Occipital lobe (tissue), 2 donors: ENCODE measurements around the gene MDP1. TPM values are rescaled to one million over a fixed set of nuclear protein-coding genes. Genes with fewer than 3 reads are reported as not detected.
A peak's percentile ranks its signal among the peaks of the same experiment; 100 is the strongest.
"Not testable (repeated sequence)": the region's sequence is repeated elsewhere in the genome, so short reads cannot be mapped to it uniquely, and the experiment has no call there.

Source experiments
- DNase-seq: peaks from one replicate; lab custom pipeline; 2025; lab: John Stamatoyannopoulos, UW
- total RNA-seq: library from RNA; depleted of rRNA; stranded (reverse); fragments of >200 nt; gene quantifications from one replicate; pipeline ENCODE4 v1.2.3, GENCODE V29; 2014

The MDP1 gene
- total RNA-seq, 1 donor from 2014 or later, result 15.6 TPM

GRCh38 chr14:24231263-24232120, 15.6 kb upstream of the MDP1 start:
- DNase-seq, result no peak

GRCh38 chr14:24228902-24229301, 13.0 kb upstream of the MDP1 start:
- no peak for DNase-seq

GRCh38 chr14:24226473-24226872, 10.6 kb upstream of the MDP1 start:
- no peak for DNase-seq

GRCh38 chr14:24224618-24225071, 8.8 kb upstream of the MDP1 start:
- no peak for DNase-seq

GRCh38 chr14:24222987-24223386, 7.1 kb upstream of the MDP1 start:
- DNase-seq, result not testable (repeated sequence)

- DNase-seq, result no peak
Observed at GRCh38 chr14:24219521-24219920, 3.7 kb upstream of the MDP1 start.

- no peak for DNase-seq
Observed at GRCh38 chr14:24219080-24219479, 3.2 kb upstream of the MDP1 start.

GRCh38 chr14:24216876-24217275, 1.0 kb upstream of the MDP1 start:
- DNase-seq, result not testable (repeated sequence)

- DNase-seq, result no peak
Observed at GRCh38 chr14:24216345-24216699, 456 bp upstream of the MDP1 start.

- DNase-seq, result no peak
Observed at GRCh38 chr14:24213866-24214662, 1.8 kb downstream of the MDP1 start.

GRCh38 chr14:24212924-24213865, 2.7 kb downstream of the MDP1 start, which contains the start of gene CHMP4A:
TSS of gene CHMP4A (minus strand) at chr14:24213488. CDS start at chr14:24213439, 49 bp downstream.
- DNase-seq, result peak; percentile 89

GRCh38 chr14:24211311-24211710, 4.6 kb downstream of the MDP1 start:
- DNase-seq, result no peak

- no peak for DNase-seq
Observed at GRCh38 chr14:24207625-24208024, 8.2 kb downstream of the MDP1 start.

GRCh38 chr14:24207104-24207551, 8.7 kb downstream of the MDP1 start:
- DNase-seq, result no peak

GRCh38 chr14:24206260-24207103, 9.4 kb downstream of the MDP1 start:
- no peak for DNase-seq

GRCh38 chr14:24204163-24205146, 11.4 kb downstream of the MDP1 start:
- DNase-seq, result no peak

- not testable (repeated sequence) for DNase-seq
Observed at GRCh38 chr14:24203249-24203886, 12.5 kb downstream of the MDP1 start.

- not testable (repeated sequence) for DNase-seq
Observed at GRCh38 chr14:24202538-24202937, 13.3 kb downstream of the MDP1 start.
